Nephron (organoid): ENCODE results near the gene UBE2R2.
"Not testable (repeated sequence)": the region's sequence is repeated elsewhere in the genome, so short reads cannot be mapped to it uniquely, and the experiment has no call there.

ENCODE experiments used
- H3K27ac Mint-ChIP-seq, 3 experiments: 2 replicates each; pipeline ENCODE4 v1.8.0; 2020; ENCODE audit warnings: mixed read lengths in 3 of 3, mild to moderate bottlenecking in 2 of 3, moderate library complexity in 1 of 3
- H3K27me3 Mint-ChIP-seq: 2 replicates; pipeline ENCODE4 v1.8.0; 2021; ENCODE audit warnings: low read depth, mild to moderate bottlenecking, moderate library complexity, mixed read lengths
- H3K36me3 Mint-ChIP-seq: 2 replicates; pipeline ENCODE4 v1.8.0; 2020; ENCODE audit warnings: low read depth, mixed read lengths
- H3K4me1 Mint-ChIP-seq: 2 replicates; pipeline ENCODE4 v1.8.0; 2020; ENCODE audit warnings: mixed read lengths
- H3K4me3 Mint-ChIP-seq, 3 experiments: 2 replicates each; pipeline ENCODE4 v1.8.0; 2020; ENCODE audit warnings: mild to moderate bottlenecking in 3 of 3, mixed read lengths in 3 of 3, moderate library complexity in 2 of 3
- H3K9me3 Mint-ChIP-seq: 2 replicates; pipeline ENCODE4 v1.8.0; 2020; ENCODE audit warnings: mixed read lengths
- TF ChIP-seq, protein P1 (sequence below), 3 experiments: fragments of 200-600 bp; sonication (generic); IDR thresholded peaks; one replicate each; pipeline ENCODE4 v1.5.0; 2021; ENCODE audit warnings: antibody characterized with exemption in 3 of 3; ENCODE audit not compliant: unreplicated experiment in 3 of 3

The UBE2R2 gene

GRCh38 chr9:33791117-33791516 is 25.8 kb upstream of the UBE2R2 start:
- peaks cover 4% of the 10 kb centered on the region for H3K27me3 Mint-ChIP-seq

DNA sequence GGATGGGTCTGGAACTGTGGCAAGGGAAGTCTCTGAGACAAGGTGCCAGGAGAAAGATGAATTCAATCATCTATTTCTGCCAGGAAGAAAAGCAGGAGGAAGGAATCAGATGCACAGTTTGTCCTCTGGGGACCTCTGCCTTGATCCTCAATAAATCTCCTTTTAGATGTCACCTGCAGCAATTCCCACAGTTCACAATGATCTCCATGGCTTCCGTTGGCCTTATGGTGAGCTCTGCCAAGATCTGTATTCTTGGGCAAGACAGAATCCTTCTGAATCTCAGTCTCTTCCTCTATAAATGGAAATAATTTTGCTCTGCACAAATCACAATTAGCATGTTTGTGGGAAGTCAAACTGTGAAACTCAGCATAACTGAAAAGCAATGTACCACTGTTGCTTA is 23.5 kb upstream of the UBE2R2 start:
- not testable (repeated sequence) for H3K9me3 Mint-ChIP-seq, H3K36me3 Mint-ChIP-seq, H3K4me1 Mint-ChIP-seq, H3K27ac Mint-ChIP-seq, H3K4me3 Mint-ChIP-seq
- H3K27me3 Mint-ChIP-seq, result peaks cover 12% of the 10 kb centered on the region

More at GRCh38 chr9:33791117-33791516, 25.8 kb upstream of the UBE2R2 start:
- no peaks in the 10 kb centered on the region for H3K36me3 Mint-ChIP-seq
- H3K27ac Mint-ChIP-seq, result no peak overlapping the region
- no peaks in the 10 kb centered on the region for H3K4me1 Mint-ChIP-seq
- H3K9me3 Mint-ChIP-seq, result no peaks in the 10 kb centered on the region
- no peak overlapping the region for H3K4me3 Mint-ChIP-seq
- TF ChIP-seq, protein P1, sequence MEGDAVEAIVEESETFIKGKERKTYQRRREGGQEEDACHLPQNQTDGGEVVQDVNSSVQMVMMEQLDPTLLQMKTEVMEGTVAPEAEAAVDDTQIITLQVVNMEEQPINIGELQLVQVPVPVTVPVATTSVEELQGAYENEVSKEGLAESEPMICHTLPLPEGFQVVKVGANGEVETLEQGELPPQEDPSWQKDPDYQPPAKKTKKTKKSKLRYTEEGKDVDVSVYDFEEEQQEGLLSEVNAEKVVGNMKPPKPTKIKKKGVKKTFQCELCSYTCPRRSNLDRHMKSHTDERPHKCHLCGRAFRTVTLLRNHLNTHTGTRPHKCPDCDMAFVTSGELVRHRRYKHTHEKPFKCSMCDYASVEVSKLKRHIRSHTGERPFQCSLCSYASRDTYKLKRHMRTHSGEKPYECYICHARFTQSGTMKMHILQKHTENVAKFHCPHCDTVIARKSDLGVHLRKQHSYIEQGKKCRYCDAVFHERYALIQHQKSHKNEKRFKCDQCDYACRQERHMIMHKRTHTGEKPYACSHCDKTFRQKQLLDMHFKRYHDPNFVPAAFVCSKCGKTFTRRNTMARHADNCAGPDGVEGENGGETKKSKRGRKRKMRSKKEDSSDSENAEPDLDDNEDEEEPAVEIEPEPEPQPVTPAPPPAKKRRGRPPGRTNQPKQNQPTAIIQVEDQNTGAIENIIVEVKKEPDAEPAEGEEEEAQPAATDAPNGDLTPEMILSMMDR (IDR thresholded peaks at IDR 0.05; ENCODE audit: unreplicated experiment in 3 of 3), result no peak

GRCh38 chr9:33794560-33794959 is 22.4 kb upstream of the UBE2R2 start:
- TF ChIP-seq, protein P1 (IDR thresholded peaks at IDR 0.05; ENCODE audit: unreplicated experiment in 3 of 3), result no peak
- Mint-ChIP-seq H3K27me3 (peaks cover 13% of the 10 kb centered on the region), H3K9me3 (no peaks in the 10 kb centered on the region), H3K27ac (no peak overlapping the region), H3K4me1 (no peaks in the 10 kb centered on the region), H3K36me3 (no peaks in the 10 kb centered on the region), H3K4me3 (no peak overlapping the region)

- no peak within 1 kb of the TSS for H3K4me3 Mint-ChIP-seq
- TF ChIP-seq, protein P1 (IDR thresholded peaks at IDR 0.05; ENCODE audit: unreplicated experiment in 3 of 3), result no peak
- H3K4me1 Mint-ChIP-seq, result no peaks in the 10 kb centered on the region
- H3K27me3 Mint-ChIP-seq, result peaks cover 13% of the 10 kb centered on the region
- H3K9me3 Mint-ChIP-seq, result no peaks in the 10 kb centered on the region
- H3K27ac Mint-ChIP-seq, result no peak within 1 kb of the TSS
- H3K36me3 Mint-ChIP-seq, result no peaks in the 10 kb centered on the region
These were observed 21.7 kb upstream of the UBE2R2 start, which contains the start of gene PRSS3 for GRCh38 chr9:33795281-33795680. TSS of gene PRSS3 (plus strand) at chr9:33795561. CDS start at chr9:33795574, 13 bp downstream.

GRCh38 chr9:33795819-33796218 is 21.1 kb upstream of the UBE2R2 start:
- Mint-ChIP-seq H3K4me3 (no peak overlapping the region), H3K27ac (no peak overlapping the region), H3K4me1 (no peaks in the 10 kb centered on the region), H3K27me3 (peaks cover 13% of the 10 kb centered on the region), H3K36me3 (no peaks in the 10 kb centered on the region), H3K9me3 (no peaks in the 10 kb centered on the region)
- TF ChIP-seq, protein P1 (IDR thresholded peaks at IDR 0.05; ENCODE audit: unreplicated experiment in 3 of 3), result no peak

GRCh38 chr9:33796679-33797078 is 20.3 kb upstream of the UBE2R2 start:
- H3K36me3 Mint-ChIP-seq, H3K27ac Mint-ChIP-seq: not testable (repeated sequence)
- peaks cover 13% of the 10 kb centered on the region for H3K27me3 Mint-ChIP-seq

DNA sequence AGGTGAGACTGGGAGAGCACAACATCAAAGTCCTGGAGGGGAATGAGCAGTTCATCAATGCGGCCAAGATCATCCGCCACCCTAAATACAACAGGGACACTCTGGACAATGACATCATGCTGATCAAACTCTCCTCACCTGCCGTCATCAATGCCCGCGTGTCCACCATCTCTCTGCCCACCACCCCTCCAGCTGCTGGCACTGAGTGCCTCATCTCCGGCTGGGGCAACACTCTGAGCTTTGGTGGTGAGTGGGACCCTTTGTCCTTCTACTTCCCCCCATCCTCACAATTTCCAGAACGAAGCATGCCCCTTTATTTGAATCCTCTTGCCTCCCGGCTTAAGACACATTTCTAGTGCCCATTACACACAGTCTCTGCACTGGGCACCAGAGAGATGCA is 19.1 kb upstream of the UBE2R2 start:
- Mint-ChIP-seq H3K4me1 (no peaks in the 10 kb centered on the region), H3K9me3 (no peaks in the 10 kb centered on the region), H3K27ac (no peak overlapping the region), H3K4me3 (no peak overlapping the region), H3K27me3 (peaks cover 13% of the 10 kb centered on the region), H3K36me3 (no peaks in the 10 kb centered on the region)
- TF ChIP-seq, protein P1 (IDR thresholded peaks at IDR 0.05; ENCODE audit: unreplicated experiment in 3 of 3), result no peak

More at GRCh38 chr9:33796679-33797078, 20.3 kb upstream of the UBE2R2 start:
- H3K4me3 Mint-ChIP-seq, H3K9me3 Mint-ChIP-seq, H3K4me1 Mint-ChIP-seq: not testable (repeated sequence)
